CD14-positive monocyte (primary cell): ENCODE results near the gene STYX. TPM values are rescaled to one million over a fixed set of nuclear protein-coding genes. Genes with fewer than 3 reads are reported as not detected.

Source experiments
- DNase-seq, 3 donors: peaks; one replicate each; pipeline ENCODE4 v3.0.0-alpha.2; 2011 to 2022
- H2AFZ ChIP-seq: 2 replicates; pipeline ENCODE4 v1.6.0; 2012; ENCODE audit warnings: mild to moderate bottlenecking, low read depth, low read length, inconsistent platforms; ENCODE audit not compliant: insufficient read depth, poor library complexity, severe bottlenecking
- H3K27ac ChIP-seq, 2 donors: 1 replicate in 1 of 2; 2 replicates in 1 of 2; pipeline ENCODE4 v1.5.1; 2012 to 2013; ENCODE audit warnings: low read length in 2 of 2, control low read depth in 1 of 2, inconsistent platforms in 1 of 2, low read depth in 1 of 2, mild to moderate bottlenecking in 1 of 2
- H3K27me3 ChIP-seq, 2 donors: one replicate each; pipeline versions ENCODE4 v1.6.0 to v1.6.1; 2011 to 2013; ENCODE audit warnings: low read length in 2 of 2; ENCODE audit not compliant: control insufficient read depth in 2 of 2, insufficient read depth in 2 of 2
- H3K36me3 ChIP-seq, 2 donors: replicated peaks in 1 of 2; 1 replicate in 1 of 2; 2 replicates in 1 of 2; pipeline versions ENCODE4 v1.5.1 to v1.6.1; 2012 to 2013; ENCODE audit warnings: low read length in 2 of 2, control low read depth in 1 of 2, inconsistent platforms in 1 of 2, mild to moderate bottlenecking in 1 of 2; ENCODE audit not compliant: insufficient read depth in 2 of 2, control insufficient read depth in 1 of 2
- H3K4me1 ChIP-seq, 2 donors: 1 replicate in 1 of 2; 2 replicates in 1 of 2; pipeline versions ENCODE4 v1.5.1 to v1.6.1; 2012 to 2013; ENCODE audit warnings: low read length in 2 of 2, control low read depth in 1 of 2, inconsistent platforms in 1 of 2, mild to moderate bottlenecking in 1 of 2, moderate library complexity in 1 of 2; ENCODE audit not compliant: insufficient read depth in 2 of 2, control insufficient read depth in 1 of 2
- H3K4me2 ChIP-seq: replicated peaks from 2 replicates; pipeline ENCODE3; 2012; ENCODE audit warnings: low read length, moderate library complexity, mild to moderate bottlenecking; ENCODE audit not compliant: poor library complexity, severe bottlenecking; ENCODE audit errors: extremely low read depth
- H3K4me3 ChIP-seq, 3 experiments: fragments of 200-600 bp in 1 of 3; sonication (generic) in 1 of 3; replicated peaks in 1 of 3; 1 replicate in 2 of 3; 2 replicates in 1 of 3; pipeline ENCODE4 v1.5.1; 2011 to 2013; ENCODE audit warnings: low read length in 3 of 3, mild to moderate bottlenecking in 3 of 3, control low read depth in 2 of 3, low read depth in 2 of 3, inconsistent platforms in 1 of 3, moderate library complexity in 1 of 3
- H3K79me2 ChIP-seq: 2 replicates; pipeline ENCODE4 v1.6.0; 2012; ENCODE audit warnings: mild to moderate bottlenecking, control low read depth, inconsistent platforms, low read length, moderate library complexity; ENCODE audit not compliant: insufficient read depth
- H3K9ac ChIP-seq: 2 replicates; pipeline ENCODE4 v1.6.0; 2017; ENCODE audit warnings: low read length, mild to moderate bottlenecking; ENCODE audit not compliant: insufficient read depth, poor library complexity, severe bottlenecking
- H3K9me3 ChIP-seq, 2 donors: replicated peaks in 1 of 2; 1 replicate in 1 of 2; 2 replicates in 1 of 2; pipeline versions ENCODE4 v1.5.1 to v1.6.1; 2012 to 2013; ENCODE audit warnings: low read length in 2 of 2, control low read depth in 1 of 2; ENCODE audit not compliant: control insufficient read depth in 1 of 2, insufficient read depth in 1 of 2
- H4K20me1 ChIP-seq: 2 replicates; pipeline ENCODE4 v1.6.0; 2012; ENCODE audit warnings: mild to moderate bottlenecking, low read length, control low read depth, moderate library complexity; ENCODE audit not compliant: insufficient read depth
- H3K27ac Mint-ChIP-seq, 7 donors: one replicate each; pipeline ENCODE4 v1.8.0; 2020; ENCODE audit warnings: mild to moderate bottlenecking in 7 of 7, mixed read lengths in 7 of 7, moderate library complexity in 6 of 7, inconsistent platforms in 2 of 7
- H3K27me3 Mint-ChIP-seq, 3 donors: one replicate each; pipeline ENCODE4 v1.8.0; 2021 to 2022; ENCODE audit warnings: low read depth in 3 of 3, mild to moderate bottlenecking in 3 of 3, mixed read lengths in 3 of 3, moderate library complexity in 3 of 3, inconsistent platforms in 1 of 3
- H3K36me3 Mint-ChIP-seq, 2 donors: one replicate each; pipeline ENCODE4 v1.8.0; 2020; ENCODE audit warnings: mixed read lengths in 2 of 2, inconsistent platforms in 1 of 2, mild to moderate bottlenecking in 1 of 2
- H3K4me1 Mint-ChIP-seq: one replicate; pipeline ENCODE4 v1.8.0; 2020; ENCODE audit warnings: mild to moderate bottlenecking, mixed read lengths
- H3K4me3 Mint-ChIP-seq, 2 donors: one replicate each; pipeline ENCODE4 v1.8.0; 2020; ENCODE audit warnings: mild to moderate bottlenecking in 2 of 2, mixed read lengths in 2 of 2, moderate library complexity in 1 of 2
- H3K9me3 Mint-ChIP-seq, 7 donors: one replicate each; pipeline ENCODE4 v1.8.0; 2020 to 2022; ENCODE audit warnings: mixed read lengths in 7 of 7, mild to moderate bottlenecking in 6 of 7, moderate library complexity in 6 of 7, inconsistent platforms in 2 of 7
- CTCF ChIP-seq: fragments of 200-600 bp; IDR thresholded peaks from one replicate; pipeline ENCODE4 v1.8.0; 2022; ENCODE audit warnings: antibody characterized with exemption, mild to moderate bottlenecking
- WGBS: methylation state at CpG from one replicate; pipeline ENCODE4 v1.1.5; 2013; ENCODE audit warnings: missing lambda C conversion rate; ENCODE audit not compliant: insufficient coverage; 5-methylcytosine and 5-hydroxymethylcytosine counted together
- intact Hi-C, 2 donors: fragments of 100-400 bp; cut with micrococcal nuclease; formaldehyde crosslinking; loops; one replicate each; pipeline versions ENCODE4 v1.15.0 to v1.15.1; 2023
- polyA plus RNA-seq, 3 donors: library from polyadenylated mRNA; depleted of rRNA in 1 of 3; unstranded in 2 of 3; stranded (reverse) in 1 of 3; fragments of 300-500 nt in 2 of 3; fragments of >200 nt in 1 of 3; fragmentation: Illumina TruSeq in 2 of 3; gene quantifications; 1 replicate in 2 of 3; 2 replicates in 1 of 3; pipeline ENCODE4 v1.2.3, GENCODE V29; 2012 to 2021
- small RNA-seq: library from RNA; depleted of rRNA; stranded (forward); fragments of <200 nt; gene quantifications from one replicate; pipeline ENCODE3, GENCODE V24; 2012; ENCODE audit warnings: low read depth; ENCODE audit not compliant: insufficient read length

STYX gene
- polyA plus RNA-seq, 3 donors, result 7.3 to 16.7 (median 12.0) TPM

- H3K79me2 ChIP-seq, result no peaks in the 10 kb centered on the region
- intact Hi-C loops, result loop anchor here (2.0 to 10.0 kb wide), 4 partner anchors 139 to 483 kb away; no protein-coding TSS in a partner anchor
- H3K9me3 ChIP-seq, result no peaks in the 10 kb centered on the region
- peaks cover 2 to 4% of the 10 kb centered on the region in 2 donors for H3K27me3 ChIP-seq
- Mint-ChIP-seq H3K36me3 (no peaks in the 10 kb centered on the region), H3K4me1 (no peaks in the 10 kb centered on the region), H3K4me3 (no peak overlapping the region), H3K9me3 (no peaks in the 10 kb centered on the region), H3K27ac (no peak overlapping the region), H3K27me3 (peaks cover 2 to 9% (median 7%) of the 10 kb centered on the region in 3 donors)
- no peaks in the 10 kb centered on the region for H3K4me1 ChIP-seq
- H2AFZ ChIP-seq, result no peak overlapping the region
- H3K27ac ChIP-seq, result no peak overlapping the region
- no peak overlapping the region for H3K9ac ChIP-seq
- 77% methylated on average over 4 of the region's 7 CpGs for WGBS
- DNase-seq, result no peak
- no peaks in the 10 kb centered on the region for H3K36me3 ChIP-seq
- no peak overlapping the region for H3K4me2 ChIP-seq
- no peak for TF ChIP-seq CTCF
- no peaks in the 10 kb centered on the region for H4K20me1 ChIP-seq
- H3K4me3 ChIP-seq, result no peak overlapping the region
Measured at GRCh38 chr14:52821805-52822250, 91.9 kb downstream of the STYX start.

- H3K36me3 Mint-ChIP-seq, result no peaks in the 10 kb centered on the region
- no peak for TF ChIP-seq CTCF
- H3K27me3 Mint-ChIP-seq, result peaks cover 2 to 9% (median 7%) of the 10 kb centered on the region in 3 donors
- H3K4me1 Mint-ChIP-seq, result no peaks in the 10 kb centered on the region
- no peaks in the 10 kb centered on the region for H3K9me3 Mint-ChIP-seq
- Histone ChIP-seq H3K4me2 (no peak overlapping the region), H3K27ac (no peak overlapping the region), H3K9ac (no peak overlapping the region), H3K79me2 (no peaks in the 10 kb centered on the region), H4K20me1 (no peaks in the 10 kb centered on the region), H3K4me1 (no peaks in the 10 kb centered on the region), H2AFZ (no peak overlapping the region), H3K9me3 (no peaks in the 10 kb centered on the region), H3K4me3 (no peak overlapping the region), H3K36me3 (no peaks in the 10 kb centered on the region), H3K27me3 (peaks cover 2 to 4% of the 10 kb centered on the region in 2 donors)
- no CpG with 5 or more reads among the region's 4 CpGs for WGBS
- H3K27ac Mint-ChIP-seq, result no peak overlapping the region
- H3K4me3 Mint-ChIP-seq, result peak overlapping the region in 1 of 2 donors; percentile 42
- intact Hi-C loops, result loop anchor here in 1 of 2 donors (10.0 kb wide), 2 partner anchors 230 to 480 kb away; no protein-coding TSS in a partner anchor
- no peak for DNase-seq
Measured at GRCh38 chr14:52824462-52824861, 94.5 kb downstream of the STYX start.

Small RNA genes lying within 50 kb of the gene (small RNA-seq; reads per million reads assigned to genes)
- gene AL139317.2, result not detected

Other genes with a start within 250 kb of the STYX start
- gene TXNDC16, start 177.7 kb upstream of the STYX start, polyA plus RNA-seq, result 1 to 10 TPM; 2.6 to 4.1 (median 3.8) TPM
- under 1 TPM in 1 of 3 donors, not detected in 2; 0.04 TPM for gene GPR137C, start 177.3 kb upstream of the STYX start, polyA plus RNA-seq
- 10 to 100 TPM; 22.1 to 39.5 (median 29.2) TPM for gene ERO1A, start 34.6 kb upstream of the STYX start, polyA plus RNA-seq
- 10 to 100 TPM; 46.9 to 64.3 (median 48.6) TPM for gene PSMC6, start 23.0 kb upstream of the STYX start, polyA plus RNA-seq
- 1 to 10 TPM; 1.1 to 3.1 (median 1.9) TPM for gene GNPNAT1, start 61.4 kb downstream of the STYX start, polyA plus RNA-seq
- gene FERMT2, start 220.9 kb downstream of the STYX start, polyA plus RNA-seq, result not detected